GM18505 (cell line): ENCODE measurements around the gene CCDC28B.
"Not testable (repeated sequence)": the region's sequence is repeated elsewhere in the genome, so short reads cannot be mapped to it uniquely, and the experiment has no call there.

Source experiments
- ATAC-seq: cut with Tn5 transposase; IDR thresholded peaks from one replicate; pipeline ENCODE4 v1.9.1; 2021; ENCODE audit not compliant: unreplicated experiment
- POLR2A ChIP-seq: IDR thresholded peaks from 4 replicates; pipeline ENCODE4 v1.6.1; 2011; ENCODE audit warnings: borderline replicate concordance; ENCODE audit not compliant: insufficient read depth, insufficient read length; ENCODE audit errors: extremely low read depth

Gene CCDC28B

GRCh38 chr1:32200226-32201010 lies at the start of gene CCDC28B:
Gene CCDC28B, plus strand, starts transcription at chr1:32200595. Its CDS starts 1,341 bp downstream, at chr1:32201936.
- no peak for TF ChIP-seq POLR2A
- no peak for ATAC-seq

GRCh38 chr1:32150847-32151246 lies 49.5 kb upstream of the CCDC28B start:
- ATAC-seq = no peak
- TF ChIP-seq POLR2A = no peak

DNA sequence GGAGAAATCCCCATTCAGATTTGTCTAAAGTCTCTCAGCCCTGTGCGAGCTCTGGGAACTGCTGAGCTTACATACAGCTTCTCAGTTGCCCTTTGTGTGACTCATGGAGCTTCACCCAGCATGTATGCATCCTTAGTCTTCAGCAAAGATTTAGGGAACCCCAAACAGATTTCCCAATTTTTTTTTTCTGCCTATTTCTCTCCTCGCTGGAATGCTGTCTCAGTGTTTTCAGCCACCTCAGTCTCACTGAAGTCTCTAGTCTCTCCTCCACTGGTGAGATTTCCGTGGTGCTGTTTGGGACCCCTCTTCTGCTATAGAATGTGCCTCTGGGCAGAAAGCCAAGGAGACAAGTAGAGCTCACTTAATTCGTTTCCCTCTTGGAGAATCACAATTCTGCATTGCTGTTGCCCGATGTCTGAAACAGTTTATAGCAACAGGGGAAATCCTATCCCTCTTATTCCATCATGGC lies 49.0 kb upstream of the CCDC28B start:
- ATAC-seq = no peak
- TF ChIP-seq POLR2A = no peak

GRCh38 chr1:32159189-32159588 lies 41.2 kb upstream of the CCDC28B start:
- ATAC-seq = no peak
- no peak for TF ChIP-seq POLR2A

- no peak for ATAC-seq
Measured at GRCh38 chr1:32163405-32163804, 37.0 kb upstream of the CCDC28B start.

DNA sequence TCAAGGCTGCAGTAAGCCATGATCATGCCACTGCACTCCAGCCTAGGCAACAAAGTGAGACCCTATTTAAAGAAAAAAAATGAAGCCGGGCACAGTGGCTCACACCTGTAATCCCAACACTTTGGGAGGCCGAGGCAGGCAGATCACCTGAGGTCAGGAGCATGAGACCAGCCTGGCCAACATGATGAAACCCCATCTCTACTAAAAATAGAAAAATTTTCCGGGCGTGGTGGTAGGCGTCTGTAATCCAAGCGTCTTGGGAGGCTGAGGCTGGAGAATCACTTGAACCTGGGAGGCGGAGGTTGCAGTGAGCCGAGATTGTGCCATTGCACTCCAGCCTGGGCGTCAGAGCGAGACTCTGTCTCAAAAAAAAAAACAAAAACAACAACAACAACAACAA lies 34.8 kb upstream of the CCDC28B start:
- ATAC-seq = not testable (repeated sequence)

More at GRCh38 chr1:32163405-32163804, 37.0 kb upstream of the CCDC28B start:
- TF ChIP-seq POLR2A = no peak

DNA sequence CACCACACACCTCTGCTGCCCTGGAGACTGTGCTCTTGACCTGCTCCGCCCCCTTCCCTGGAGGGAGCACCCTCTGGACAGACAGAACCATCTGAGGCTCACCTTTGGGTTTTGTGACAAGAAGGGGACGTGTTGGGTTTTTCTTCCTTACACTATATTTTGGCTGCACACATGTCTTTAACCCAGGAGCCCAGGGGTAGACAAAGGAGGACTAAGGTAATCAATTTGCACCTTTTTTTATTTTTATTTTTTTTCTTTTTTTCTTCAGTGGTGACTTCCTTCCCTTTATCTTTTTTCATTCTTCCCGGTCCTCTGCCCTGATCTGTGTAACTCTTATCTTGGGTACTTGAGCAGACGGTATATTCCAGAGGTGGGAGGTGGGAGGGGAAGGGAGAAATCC lies 29.4 kb upstream of the CCDC28B start:
- no peak for ATAC-seq
- TF ChIP-seq POLR2A = no peak

- TF ChIP-seq POLR2A = no peak
- ATAC-seq = no peak
Measured at GRCh38 chr1:32172621-32173245, 27.7 kb upstream of the CCDC28B start.

- no peak for TF ChIP-seq POLR2A
- ATAC-seq = no peak
Measured at GRCh38 chr1:32178380-32179192, 21.8 kb upstream of the CCDC28B start.

GRCh38 chr1:32179193-32179442 lies 21.3 kb upstream of the CCDC28B start:
- no peak for ATAC-seq
- no peak for TF ChIP-seq POLR2A

GRCh38 chr1:32179443-32180185 lies 20.8 kb upstream of the CCDC28B start, which contains the start of gene TXLNA:
Gene TXLNA, plus strand, starts transcription at chr1:32179675. Its CDS starts 671 bp downstream, at chr1:32180346.
- TF ChIP-seq POLR2A = peak; percentile 94
- peak; percentile 82 for ATAC-seq

- peak; percentile 14 for TF ChIP-seq POLR2A
- ATAC-seq = no peak
Measured at GRCh38 chr1:32180186-32181060, 20.0 kb upstream of the CCDC28B start.
